HG02885 (cell line): ENCODE data around the gene TIMM8B.
A peak's percentile ranks its signal among the peaks of the same experiment; 100 is the strongest.
"Not testable (repeated sequence)": the region's sequence is repeated elsewhere in the genome, so short reads cannot be mapped to it uniquely, and the experiment has no call there.

Experiments
- ATAC-seq: cut with Tn5 transposase; IDR thresholded peaks from one replicate; pipeline ENCODE4 v1.9.1; 2021; ENCODE audit warnings: mild to moderate bottlenecking; ENCODE audit not compliant: unreplicated experiment, poor library complexity

Gene TIMM8B

DNA sequence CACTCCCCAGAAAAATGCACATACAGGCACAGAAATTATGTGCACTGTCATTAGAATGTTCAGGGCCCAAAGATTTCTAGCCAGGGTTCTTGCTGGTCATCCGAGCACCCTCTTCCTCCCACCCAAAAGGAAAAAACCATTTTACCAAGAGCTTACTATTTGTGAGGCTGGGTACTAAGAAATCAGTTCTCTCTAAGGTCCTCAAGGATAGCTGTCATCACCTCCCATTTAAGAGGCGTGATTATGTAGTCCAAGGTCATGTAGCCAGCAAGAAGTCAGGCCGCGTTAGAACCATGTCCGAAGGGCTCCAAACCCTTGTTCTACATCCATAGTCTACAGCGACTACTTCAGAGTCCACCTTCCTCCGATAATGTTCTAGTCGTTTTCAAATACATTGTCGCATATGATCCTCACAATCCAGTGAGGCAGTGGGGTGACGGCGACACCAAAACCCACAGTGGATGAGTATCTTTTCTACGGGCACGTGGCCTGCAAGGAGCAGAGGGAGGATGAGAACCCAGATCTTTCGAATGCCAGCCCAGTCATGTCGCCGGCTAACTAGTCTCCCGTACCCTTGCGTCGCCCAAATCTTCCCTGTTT is 634 bp downstream of the TIMM8B start:
- peak; percentile 34 for ATAC-seq

- ATAC-seq, result no peak
These were observed 3.8 kb downstream of the TIMM8B start for GRCh38 chr11:112082729-112083128.

DNA sequence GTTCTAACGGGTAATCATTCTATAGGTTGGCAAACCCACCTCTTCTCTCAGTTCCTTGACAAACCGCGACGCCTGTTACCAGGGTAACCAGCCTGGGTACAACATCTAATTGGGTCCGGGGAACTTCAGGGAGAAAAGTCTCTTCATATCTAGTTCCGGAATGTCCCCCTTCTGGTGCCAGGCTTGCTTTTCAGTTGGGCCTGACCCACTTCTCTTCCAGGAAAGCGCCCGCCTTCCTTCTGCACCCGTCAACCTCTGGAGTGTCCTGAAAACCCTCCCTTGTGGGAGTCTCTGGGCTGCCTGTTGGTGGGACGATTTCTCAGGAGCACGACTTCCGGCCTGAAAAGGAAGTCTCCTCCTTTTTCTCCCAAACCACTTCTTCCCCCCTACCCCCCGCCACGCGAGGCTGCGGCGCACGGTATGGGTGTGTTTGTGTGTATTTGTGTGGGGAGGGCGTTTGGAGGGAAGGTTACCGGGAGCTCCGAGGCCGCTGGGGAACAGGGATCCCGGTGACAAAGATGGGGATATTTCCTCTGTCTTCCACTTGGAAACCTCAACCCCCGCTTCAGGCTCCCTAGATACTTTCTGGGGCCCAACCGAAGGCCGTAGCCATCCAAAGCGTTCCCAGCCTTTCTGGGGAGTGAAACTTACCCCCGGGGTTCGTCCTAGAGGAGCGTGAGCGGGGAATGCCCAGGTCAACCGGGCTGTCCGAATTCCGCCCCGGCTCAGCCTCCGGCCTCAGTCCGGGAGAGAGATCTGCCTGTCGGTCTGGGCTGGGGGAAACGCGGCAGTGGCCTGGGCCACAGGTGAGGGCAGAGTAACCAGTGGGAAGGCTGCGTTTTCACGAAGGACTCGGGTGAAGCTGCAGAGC is 12.4 kb downstream of the TIMM8B start, which contains the start of the genes NKAPD1 and PIH1D2:
TSS of gene NKAPD1 (plus strand) at position 359 of the 871 bp plus-strand sequence. CDS start 1,276 bp downstream, outside the sequence.
TSS of gene PIH1D2 (minus strand) at position 77 of the 871 bp plus-strand sequence. CDS start 843 bp downstream, outside the sequence.
- ATAC-seq, result peak; percentile 90

DNA sequence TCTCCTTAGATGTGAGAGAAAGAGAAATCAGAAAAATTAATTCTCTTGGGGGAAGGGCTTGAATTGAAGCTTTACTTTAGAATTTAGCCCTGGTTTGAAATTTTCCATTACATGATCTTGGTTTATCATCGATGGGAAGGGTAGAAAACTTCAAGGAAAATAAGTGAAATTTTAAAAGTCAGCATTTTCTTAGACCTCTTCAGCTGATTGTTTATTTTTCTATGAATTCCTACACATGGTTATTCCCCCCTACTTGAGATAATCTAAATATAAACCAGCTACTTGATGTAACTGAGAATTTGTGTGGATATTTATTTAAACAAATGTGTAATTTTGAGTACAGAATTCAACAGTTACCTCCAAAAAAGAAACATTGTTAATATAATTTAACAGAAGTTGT is 23.6 kb downstream of the TIMM8B start:
- no peak for ATAC-seq

DNA sequence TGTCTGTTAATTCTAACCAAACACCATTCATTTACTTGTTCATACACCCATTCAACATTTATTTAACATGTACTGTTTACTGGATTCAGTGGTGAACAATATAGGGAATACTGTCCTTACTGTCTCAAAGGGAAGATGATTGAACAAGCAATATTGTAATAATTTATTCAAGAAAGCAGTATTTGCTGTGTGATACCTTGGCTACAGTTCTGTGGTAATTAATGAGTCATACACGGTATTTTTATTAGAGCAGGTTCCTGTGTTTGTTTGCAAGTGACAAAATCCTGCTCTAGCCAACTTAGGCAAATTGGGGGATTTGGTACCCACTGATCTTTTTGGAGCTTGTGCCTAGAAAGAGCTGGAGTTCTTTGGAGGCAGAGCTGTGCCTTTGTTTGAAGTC is 28.5 kb downstream of the TIMM8B start:
- ATAC-seq, result no peak

DNA sequence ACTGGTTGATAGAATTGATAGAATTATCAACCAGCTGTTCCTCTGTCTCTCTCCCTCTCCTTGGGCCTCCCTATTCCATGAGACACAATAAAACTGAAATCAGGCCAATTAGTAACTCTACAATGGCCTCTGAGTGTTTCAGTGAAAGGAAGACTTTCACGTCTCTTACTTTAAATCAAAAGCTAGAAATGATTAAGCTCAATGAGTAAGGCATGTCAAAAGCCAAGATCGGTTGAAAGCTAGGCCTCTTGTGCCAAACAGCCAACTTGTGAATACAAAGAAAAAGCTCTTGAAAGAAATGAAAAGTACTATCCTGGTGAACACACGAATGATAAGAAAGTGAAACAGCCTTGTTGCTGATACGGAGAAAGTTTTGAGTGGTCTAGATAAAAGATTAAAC is 29.4 kb downstream of the TIMM8B start:
- no peak for ATAC-seq

GRCh38 chr11:112051768-112052167 is 34.8 kb downstream of the TIMM8B start:
- ATAC-seq, result no peak

DNA sequence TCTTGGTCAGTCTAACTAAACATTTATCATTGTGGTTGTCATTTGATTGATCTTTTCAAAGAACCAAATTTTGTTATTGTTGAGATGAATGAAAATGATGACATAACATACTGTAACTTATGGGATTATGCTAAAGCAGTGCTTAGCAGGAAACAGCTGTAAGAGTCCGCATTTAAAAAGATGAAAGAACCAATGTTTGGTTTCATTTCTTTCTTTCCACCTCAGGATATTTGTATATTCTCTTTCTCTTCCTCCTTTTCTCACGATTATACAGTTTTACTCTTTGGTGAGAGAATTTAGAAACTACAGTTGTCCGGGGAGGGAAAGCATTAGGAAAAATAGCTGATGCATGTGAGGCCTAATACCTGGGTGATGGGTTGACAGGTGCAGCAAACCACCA is 35.8 kb downstream of the TIMM8B start:
- ATAC-seq, result peak; percentile 89

DNA sequence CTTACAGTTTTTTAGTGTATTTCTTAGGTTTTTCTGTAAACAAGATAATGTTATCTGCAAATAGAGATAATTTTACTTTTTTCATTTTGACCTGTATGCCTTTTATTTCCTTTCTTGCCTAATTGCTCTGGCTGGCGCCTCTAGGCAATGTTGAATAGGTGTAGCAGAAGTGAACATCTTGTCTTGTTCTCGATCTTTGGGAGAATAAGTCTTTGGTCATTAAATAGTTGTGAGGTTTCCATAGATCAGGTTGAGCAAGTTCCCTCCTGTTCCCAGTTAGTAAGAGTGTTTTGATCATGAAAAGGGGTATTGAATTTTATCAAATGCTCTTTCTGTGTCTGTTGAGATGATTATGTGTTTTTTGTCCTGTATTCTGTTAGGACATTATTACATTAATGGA is 36.8 kb downstream of the TIMM8B start:
- ATAC-seq, result no peak

DNA sequence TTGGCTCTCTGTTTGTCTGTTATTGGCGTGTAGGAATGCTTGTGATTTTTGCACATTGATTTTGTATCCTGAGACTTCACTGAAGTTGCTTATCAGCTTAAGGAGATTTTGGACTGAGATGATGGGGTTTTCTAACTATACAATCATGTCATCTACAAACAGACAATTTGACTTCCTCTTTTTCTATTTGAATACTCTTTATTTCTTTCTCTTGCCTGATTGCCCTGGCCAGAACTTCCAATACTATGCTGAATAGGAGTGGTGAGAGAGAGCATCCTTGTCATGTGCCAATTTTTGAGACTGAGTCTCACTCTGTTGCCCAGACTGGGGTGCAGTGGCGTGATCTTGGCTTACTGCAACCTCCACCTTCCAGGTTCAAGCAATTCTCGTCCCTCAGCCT is 38.3 kb downstream of the TIMM8B start:
- not testable (repeated sequence) for ATAC-seq

DNA sequence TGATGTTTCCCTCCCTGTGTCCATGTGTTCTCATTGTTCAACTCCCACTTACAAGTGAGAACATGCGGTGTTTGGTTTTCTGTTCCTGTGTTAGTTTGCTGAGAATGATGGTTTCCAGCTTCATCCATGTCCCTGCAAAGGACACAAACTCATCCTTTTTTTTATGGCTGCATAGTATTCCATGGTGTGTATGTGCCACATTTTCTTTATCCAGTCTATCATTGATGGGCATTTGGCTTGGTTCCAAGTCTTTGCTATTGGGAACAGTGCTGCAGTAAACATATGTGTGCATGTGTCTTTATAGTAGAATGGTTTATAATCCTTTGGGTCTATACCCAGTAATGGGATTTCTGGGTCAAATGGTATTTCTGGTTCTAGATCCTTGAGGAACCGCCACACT is 39.9 kb downstream of the TIMM8B start:
- ATAC-seq, result not testable (repeated sequence)

GRCh38 chr11:112044961-112045360 is 41.6 kb downstream of the TIMM8B start:
- no peak for ATAC-seq

GRCh38 chr11:112042961-112043304 is 43.6 kb downstream of the TIMM8B start:
- no peak for ATAC-seq

GRCh38 chr11:112042161-112042960 is 44.2 kb downstream of the TIMM8B start:
- no peak for ATAC-seq

DNA sequence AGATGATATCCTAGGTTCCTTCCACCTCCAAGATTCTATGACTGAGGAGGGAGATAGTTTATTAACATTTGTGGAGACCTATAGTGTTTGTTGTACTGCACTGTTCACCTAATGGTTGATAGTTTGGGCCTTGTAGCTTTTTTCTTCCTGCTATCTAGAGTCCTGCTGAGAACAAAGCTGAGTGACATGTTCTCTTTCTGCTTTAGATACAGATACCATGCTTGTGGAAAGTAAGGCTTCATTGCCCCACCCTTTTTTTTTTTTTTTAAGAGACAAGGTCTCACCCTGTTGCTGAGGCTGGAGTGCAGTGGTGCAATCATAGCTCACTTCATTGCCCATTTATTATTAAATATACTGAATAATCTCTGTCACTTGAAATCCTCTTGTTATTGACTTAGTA is 49.0 kb downstream of the TIMM8B start:
- ATAC-seq, result no peak
